Lung (tissue), 12 donors: Measurements from ENCODE around the gene ATAD3C. TPM values are rescaled to one million over a fixed set of nuclear protein-coding genes. Genes with fewer than 3 reads are reported as not detected.

Experiments used
- ATAC-seq: fragments of 200-7000 bp; cut with Tn5 transposase; one replicate; pipeline ENCODE4 v1.9.1; 2020; ENCODE audit warnings: moderate number of reproducible peaks; ENCODE audit not compliant: insufficient read depth, low FRiP score
- DNase-seq, 3 donors: peaks; one replicate each; pipeline ENCODE4 v3.0.0-alpha.2; 2013 to 2017
- H3K27ac ChIP-seq, 2 donors: one replicate each; pipeline ENCODE4 v1.5.1; 2013; ENCODE audit warnings: mild to moderate bottlenecking in 2 of 2, moderate library complexity in 2 of 2, control low read depth in 1 of 2, inconsistent platforms in 1 of 2, low read depth in 1 of 2, low read length in 1 of 2
- H3K27me3 ChIP-seq, 3 donors: one replicate each; pipeline ENCODE4 v1.5.1; 2013; ENCODE audit warnings: low read length in 2 of 3; ENCODE audit not compliant: control insufficient read depth in 3 of 3, insufficient read depth in 3 of 3
- H3K36me3 ChIP-seq, 4 donors: one replicate each; pipeline ENCODE4 v1.5.1; 2013; ENCODE audit warnings: low read length in 4 of 4, mild to moderate bottlenecking in 1 of 4, moderate library complexity in 1 of 4; ENCODE audit not compliant: control insufficient read depth in 4 of 4, insufficient read depth in 4 of 4
- H3K4me1 ChIP-seq, 5 donors: one replicate each; pipeline ENCODE4 v1.5.1; 2013; ENCODE audit warnings: low read length in 5 of 5, mild to moderate bottlenecking in 2 of 5, moderate library complexity in 1 of 5; ENCODE audit not compliant: control insufficient read depth in 5 of 5, insufficient read depth in 5 of 5
- H3K4me3 ChIP-seq: one replicate; pipeline ENCODE4 v1.5.1; 2013; ENCODE audit warnings: mild to moderate bottlenecking, control low read depth, moderate library complexity
- H3K9ac ChIP-seq, 2 donors: one replicate each; pipeline ENCODE4 v1.5.1; 2013; ENCODE audit warnings: low read length in 2 of 2, control low read depth in 1 of 2; ENCODE audit not compliant: insufficient read depth in 1 of 2
- H3K9me3 ChIP-seq, 4 donors: one replicate each; pipeline ENCODE4 v1.5.1; 2013; ENCODE audit warnings: low read length in 3 of 4, mild to moderate bottlenecking in 1 of 4, moderate library complexity in 1 of 4; ENCODE audit not compliant: control insufficient read depth in 4 of 4, insufficient read depth in 3 of 4
- CTCF ChIP-seq: IDR thresholded peaks from 2 replicates; pipeline ENCODE4 v1.5.1; 2012; ENCODE audit warnings: mild to moderate bottlenecking; ENCODE audit errors: control extremely low read depth, extremely low read depth
- WGBS, 2 donors: extraction: QIAGEN DNeasy Blood & Tissue Kit; methylation state at CpG; one replicate each; pipeline ENCODE4 v1.1.7; 2013; 5-methylcytosine and 5-hydroxymethylcytosine counted together
- polyA plus RNA-seq, 2 donors: library from polyadenylated mRNA; stranded (reverse); fragments of 200-250 nt; gene quantifications; one replicate each; pipeline ENCODE4 v1.2.1, GENCODE V29; 2013
- total RNA-seq, 2 donors: library from RNA; depleted of rRNA in 1 of 2; stranded (reverse); fragments of >200 nt in 1 of 2; gene quantifications; one replicate each; pipeline ENCODE4 v1.2.1, GENCODE V29; 2014 to 2021
- donor health status: control.
- donor health status: control.
- donor health status: Bipolar disorder and iron deficiency.
- donor health status: healthy.
- donor health status: DM: yes; HTN: yes; CAD: no.

The ATAD3C gene
- total and polyA plus RNA-seq, 4 donors: 0.60 to 18.0 (median 14.8) TPM

DNA sequence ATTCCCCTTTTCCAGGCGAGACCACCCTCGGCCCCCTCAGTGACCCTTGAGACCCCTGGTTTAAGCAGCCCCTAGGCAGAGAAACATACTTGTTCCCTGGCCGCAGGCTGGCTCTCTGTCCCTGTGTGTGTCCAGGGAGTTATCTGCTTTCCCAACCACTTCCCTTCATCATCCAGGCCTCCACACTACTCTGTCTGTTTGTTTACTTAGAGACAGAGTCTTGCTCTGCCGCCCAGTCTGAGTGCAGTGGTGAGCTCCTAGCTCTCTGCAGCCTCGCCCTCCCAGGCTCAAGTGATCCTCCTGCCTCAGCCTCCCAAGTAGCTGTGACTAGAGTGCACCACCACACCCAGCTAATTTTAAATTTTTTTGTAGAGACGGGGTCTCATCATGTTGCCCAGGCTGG, 19.8 kb upstream of the ATAD3C start:
- ATAC-seq (no peak), DNase-seq (peak in 1 of 3 donors; percentile 61)
- TF ChIP-seq CTCF: no peak
- no peaks in the 10 kb centered on the region for H3K36me3 ChIP-seq
- 56 to 74% methylated on average over 6 of the region's 6 CpGs for WGBS, 2 donors
- peaks cover 0 to 57% (median 36%) of the 10 kb centered on the region in 5 donors for H3K4me1 ChIP-seq
- H3K9me3 ChIP-seq: no peaks in the 10 kb centered on the region
- peak overlapping the region in 1 of 2 donors; percentile 3 for H3K9ac ChIP-seq
- no peaks in the 10 kb centered on the region for H3K27me3 ChIP-seq
- H3K27ac ChIP-seq: peak overlapping the region in 1 of 2 donors; percentile 66
- H3K4me3 ChIP-seq: no peak overlapping the region

GRCh38 chr1:1430114-1430982, 19.1 kb upstream of the ATAD3C start:
- 19 to 49% methylated on average over 35 of the region's 35 CpGs for WGBS, 2 donors
- peak; percentile 92 to 95 (median 93) for DNase-seq
- H3K9me3 ChIP-seq: no peaks in the 10 kb centered on the region
- no peaks in the 10 kb centered on the region for H3K36me3 ChIP-seq
- H3K9ac ChIP-seq: peak overlapping the region in 1 of 2 donors; percentile 3
- no peak for ATAC-seq
- no peak for TF ChIP-seq CTCF
- no peak overlapping the region for H3K4me3 ChIP-seq
- H3K27me3 ChIP-seq: no peaks in the 10 kb centered on the region
- peak overlapping the region; percentile 21 to 83 for H3K27ac ChIP-seq
- peaks cover 0 to 64% (median 42%) of the 10 kb centered on the region in 5 donors for H3K4me1 ChIP-seq

- Histone ChIP-seq H3K4me1 (peaks cover 0 to 68% (median 46%) of the 10 kb centered on the region in 5 donors), H3K27me3 (no peaks in the 10 kb centered on the region), H3K36me3 (no peaks in the 10 kb centered on the region), H3K9ac (no peak overlapping the region), H3K27ac (peak overlapping the region; percentile 69 to 84), H3K9me3 (no peaks in the 10 kb centered on the region), H3K4me3 (no peak overlapping the region)
- no peak for TF ChIP-seq CTCF
- DNase-seq (no peak), ATAC-seq (no peak)
- WGBS, 2 donors: 44 to 57% methylated on average over 17 to 18 of the region's 18 CpGs
Observed at GRCh38 chr1:1430992-1431844, 18.3 kb upstream of the ATAD3C start.
